Panc1 (cell line): Measurements from ENCODE around the gene SRSF1. TPM values are rescaled to one million over a fixed set of nuclear protein-coding genes. Genes with fewer than 3 reads are reported as not detected.

ENCODE experiments used
- ATAC-seq: fragments of 200-7000 bp; cut with Tn5 transposase; 2 replicates; pipeline ENCODE4 v1.9.1; 2020; ENCODE audit warnings: mild to moderate bottlenecking, moderate library complexity
- BruUV-seq: library from RNA; stranded (reverse); fragments of 400-500 nt; replicated peaks from 2 replicates; lab custom pipeline; 2021; lab: Mats Ljungman, UMichigan
- CTCF ChIA-PET: fragments of 300-600 bp; sonication (Branson Sonifier 250); formaldehyde crosslinking; loops from one replicate; lab custom pipeline; 2022; ENCODE audit warnings: antibody characterized with exemption; lab: Charles Lee
- POLR2A ChIA-PET: fragments of 300-600 bp; sonication (Branson Sonifier 250); formaldehyde crosslinking; loops from one replicate; lab custom pipeline; 2022; ENCODE audit warnings: antibody characterized with exemption; lab: Charles Lee
- DNase-seq: peaks from one replicate; pipeline ENCODE4 v3.0.0-alpha.2; 2010; ENCODE audit warnings: low read depth, low spot score
- H3K27ac ChIP-seq: 2 replicates; pipeline ENCODE4 v1.5.1; 2011; ENCODE audit warnings: mild to moderate bottlenecking, low read length, inconsistent platforms
- H3K27me3 ChIP-seq: fragments of 200-500 bp; sonication (Bioruptor generic); 2 replicates; pipeline ENCODE4 v1.6.0; 2014; ENCODE audit warnings: low read length, inconsistent platforms; ENCODE audit not compliant: control insufficient read depth, insufficient read depth
- H3K36me3 ChIP-seq: fragments of 200-500 bp; sonication (Bioruptor generic); 2 replicates; pipeline ENCODE4 v1.5.1; 2014; ENCODE audit warnings: inconsistent platforms, mild to moderate bottlenecking, low read length, moderate library complexity; ENCODE audit not compliant: control insufficient read depth, insufficient read depth
- H3K4me1 ChIP-seq: 2 replicates; pipeline ENCODE4 v1.5.1; 2011; ENCODE audit warnings: inconsistent platforms, mild to moderate bottlenecking, low read length, moderate library complexity; ENCODE audit not compliant: control insufficient read depth, insufficient read depth
- H3K4me3 ChIP-seq, 2 experiments: 2 replicates each; pipeline ENCODE4 v1.5.1; 2011 to 2012; ENCODE audit warnings: low read depth in 2 of 2, low read length in 2 of 2, mild to moderate bottlenecking in 2 of 2, inconsistent platforms in 1 of 2, moderate library complexity in 1 of 2
- H3K9me3 ChIP-seq: fragments of 200-500 bp; sonication (Bioruptor generic); 2 replicates; pipeline ENCODE4 v1.5.1; 2014; ENCODE audit warnings: low read depth, mild to moderate bottlenecking, inconsistent platforms, low read length, moderate library complexity; ENCODE audit not compliant: control insufficient read depth, insufficient read depth
- CTCF ChIP-seq: fragments of 450-650 bp; IDR thresholded peaks from 2 replicates; pipeline ENCODE4 v1.5.1; 2017; ENCODE audit warnings: mild to moderate bottlenecking
- POLR2AphosphoS5 ChIP-seq: IDR thresholded peaks from 2 replicates; pipeline ENCODE4 v1.6.1; 2012; ENCODE audit warnings: mild to moderate bottlenecking, low read depth, low read length, moderate library complexity
- REST ChIP-seq, 2 experiments: IDR thresholded peaks; 2 replicates each; pipeline ENCODE4 v1.6.1; 2011 to 2012; ENCODE audit warnings: low read depth in 2 of 2, control low read depth in 1 of 2, low read length in 1 of 2, mild to moderate bottlenecking in 1 of 2, moderate library complexity in 1 of 2; ENCODE audit not compliant: insufficient read depth in 1 of 2
- SIN3A ChIP-seq: IDR thresholded peaks from 2 replicates; pipeline ENCODE4 v1.6.1; 2012; ENCODE audit warnings: low read depth, mild to moderate bottlenecking, low read length, moderate library complexity, borderline replicate concordance; ENCODE audit not compliant: insufficient read depth
- TCF7L2 ChIP-seq: IDR thresholded peaks from 2 replicates; pipeline ENCODE4 v1.6.1; 2011; ENCODE audit warnings: mild to moderate bottlenecking, low read depth, low read length, inconsistent platforms
- in situ Hi-C: cut with HindIII; loops from 2 replicates; pipeline ENCODE4 v1.10.0; 2016; ENCODE audit warnings: low sequenced_read_pairs, low pct_unique_long_range_greater_than_20kb
- intact Hi-C: fragments of 100-400 bp; cut with micrococcal nuclease; formaldehyde crosslinking; loops from one replicate; pipeline ENCODE4 v1.10.0; 2022; ENCODE audit not compliant: unreplicated experiment
- total RNA-seq: library from RNA; stranded (reverse); gene quantifications from one replicate; pipeline ENCODE4 v1.2.1, GENCODE V29; 2021; ENCODE audit not compliant: unreplicated experiment

SRSF1 gene
- total RNA-seq, 1 experiment from 2014 or later, result 362 TPM

DNA sequence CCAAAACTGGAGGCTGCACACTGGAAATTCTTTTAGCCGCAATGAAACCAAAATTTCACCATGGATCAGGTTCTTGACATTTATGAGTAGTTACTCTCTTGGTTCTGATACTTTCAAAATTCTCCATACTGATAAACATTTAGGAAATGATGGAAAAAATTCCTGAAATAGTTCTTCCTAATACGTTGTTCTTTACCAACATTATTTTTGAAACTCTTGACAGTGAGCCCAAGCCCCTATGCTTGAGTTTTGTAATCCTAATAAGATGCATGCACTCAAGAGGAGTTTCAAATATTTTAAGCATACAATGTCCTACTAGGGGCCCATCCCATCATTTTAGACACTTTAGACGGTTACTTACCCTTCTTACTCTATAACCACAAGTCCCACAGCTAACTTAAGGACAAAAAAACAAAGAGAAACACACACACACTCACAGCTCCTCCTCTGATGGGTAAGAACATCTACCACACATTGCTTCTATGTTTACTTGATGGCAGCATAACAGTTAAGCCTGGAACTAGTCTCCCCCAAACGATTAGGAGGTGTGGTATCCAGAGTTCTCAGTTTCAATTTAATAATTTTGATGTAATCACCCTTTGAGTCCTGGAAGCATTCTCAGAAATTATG, 22.7 kb downstream of the SRSF1 start:
- POLR2A ChIA-PET, result interaction anchor here (0.5 kb wide), 2 partner anchors 9 to 33 kb away, joined by 3 to 8 read pairs; no protein-coding TSS in a partner anchor
- H3K9me3 ChIP-seq, result no peaks in the 10 kb centered on the region
- no TSS peak for BruUV-seq
- H3K4me1 ChIP-seq, result peaks cover 29% of the 10 kb centered on the region
- in situ Hi-C loops, result no loop called here
- peak overlapping the region; percentile 94 for H3K27ac ChIP-seq
- ATAC-seq (no peak), DNase-seq (no peak)
- intact Hi-C loops, result no loop called here
- no peaks in the 10 kb centered on the region for H3K27me3 ChIP-seq
- H3K4me3 ChIP-seq, result no peak overlapping the region; a peak in 1 of 4 replicates
- H3K36me3 ChIP-seq, result peaks cover 35% of the 10 kb centered on the region
- CTCF ChIA-PET, result interaction anchor here (0.9 kb wide), 1 partner anchor 65 kb away, joined by 3 read pairs; no protein-coding TSS in a partner anchor
- TF ChIP-seq REST (IDR thresholded peaks at IDR 0.05; ENCODE audit: insufficient read depth in 1 of 2, low read depth in 2 of 2, low read length in 1 of 2) (no peak), POLR2AphosphoS5 (no peak), TCF7L2 (no peak), CTCF (no peak), SIN3A (no peak)

DNA sequence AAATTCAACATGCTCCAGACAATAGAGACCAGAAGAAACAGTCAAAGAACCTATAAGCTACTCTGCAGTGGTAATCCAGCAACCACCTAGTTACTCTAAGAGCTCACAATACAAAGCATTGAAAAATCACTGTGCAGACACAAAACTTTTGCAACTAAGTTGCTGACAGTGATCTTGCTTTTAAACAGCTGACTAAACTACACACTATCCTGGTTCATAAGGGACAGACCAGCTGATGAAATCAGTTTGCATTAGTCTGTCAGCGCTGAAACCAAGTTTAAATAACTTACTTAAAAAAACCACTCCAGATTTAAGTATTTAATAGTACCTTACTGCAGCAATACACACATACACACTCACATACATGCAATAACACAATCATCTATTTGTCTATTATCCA, 23.6 kb downstream of the SRSF1 start:
- no TSS peak for BruUV-seq
- peaks cover 20% of the 10 kb centered on the region for H3K4me1 ChIP-seq
- no peaks in the 10 kb centered on the region for H3K9me3 ChIP-seq
- H3K36me3 ChIP-seq, result peaks cover 44% of the 10 kb centered on the region
- no peak for TF ChIP-seq SIN3A
- no peak for TF ChIP-seq CTCF
- no peak for TF ChIP-seq TCF7L2
- TF ChIP-seq POLR2AphosphoS5, result no peak
- no peak for TF ChIP-seq REST (IDR thresholded peaks at IDR 0.05; ENCODE audit: insufficient read depth in 1 of 2, low read depth in 2 of 2, low read length in 1 of 2)
- no peaks in the 10 kb centered on the region for H3K27me3 ChIP-seq
- in situ Hi-C loops (no loop called here), intact Hi-C loops (no loop called here)
- no peak overlapping the region for H3K27ac ChIP-seq
- ATAC-seq, result no peak
- no peak for DNase-seq
- H3K4me3 ChIP-seq, result no peak overlapping the region
- ChIA-PET POLR2A (no interaction called here), CTCF (interaction anchor here (1.0 to 1.1 kb wide), 2 partner anchors 15 to 133 kb away, joined by 4 to 6 read pairs; no protein-coding TSS in a partner anchor)
